HEK293T (cell line): ENCODE results near the gene MYB.

ENCODE experiments used
- BHLHE40 ChIP-seq: fragments of 450-650 bp; IDR thresholded peaks from 2 replicates; pipeline ENCODE4 v1.6.1; 2016; ENCODE audit warnings: mild to moderate bottlenecking, moderate library complexity, borderline replicate concordance
- FOXA1 ChIP-seq: fragments of 450-650 bp; IDR thresholded peaks from 2 replicates; pipeline ENCODE4 v1.6.1; 2016; ENCODE audit warnings: mild to moderate bottlenecking
- FOXK2 ChIP-seq: fragments of 450-650 bp; IDR thresholded peaks from 2 replicates; pipeline ENCODE4 v1.6.1; 2016; ENCODE audit warnings: mild to moderate bottlenecking
- FOXM1 ChIP-seq: fragments of 450-650 bp; IDR thresholded peaks from 2 replicates; pipeline ENCODE4 v1.6.1; 2017; ENCODE audit warnings: mild to moderate bottlenecking, borderline replicate concordance
- HDGF ChIP-seq: fragments of 450-650 bp; IDR thresholded peaks from 2 replicates; pipeline ENCODE4 v1.6.1; 2017; ENCODE audit warnings: antibody characterized with exemption, borderline replicate concordance
- L3MBTL2 ChIP-seq: fragments of 450-650 bp; conservative IDR thresholded peaks from 2 replicates; pipeline ENCODE4 v1.6.1; 2016; ENCODE audit warnings: mild to moderate bottlenecking
- LEF1 ChIP-seq: fragments of 450-650 bp; IDR thresholded peaks from 2 replicates; pipeline ENCODE4 v1.6.1; 2017; ENCODE audit warnings: mild to moderate bottlenecking, borderline replicate concordance
- NFRKB ChIP-seq: fragments of 450-650 bp; IDR thresholded peaks from 2 replicates; pipeline ENCODE4 v1.6.1; 2016; ENCODE audit warnings: mild to moderate bottlenecking, moderate library complexity
- SUZ12 ChIP-seq: fragments of 450-650 bp; IDR thresholded peaks from 2 replicates; pipeline ENCODE4 v1.6.1; 2016; ENCODE audit warnings: mild to moderate bottlenecking

GRCh38 chr6:135224037-135224647 lies 43.0 kb downstream of the MYB start:
- TF ChIP-seq BHLHE40, result no peak
- TF ChIP-seq SUZ12, result no peak
- no peak for TF ChIP-seq FOXK2
- no peak for TF ChIP-seq HDGF
- TF ChIP-seq L3MBTL2, result no peak
- TF ChIP-seq FOXM1, result no peak
- TF ChIP-seq FOXA1, result no peak
- TF ChIP-seq LEF1, result no peak
- no peak for TF ChIP-seq NFRKB
